ENCODE measurements around the gene UBE2C.

DNA sequence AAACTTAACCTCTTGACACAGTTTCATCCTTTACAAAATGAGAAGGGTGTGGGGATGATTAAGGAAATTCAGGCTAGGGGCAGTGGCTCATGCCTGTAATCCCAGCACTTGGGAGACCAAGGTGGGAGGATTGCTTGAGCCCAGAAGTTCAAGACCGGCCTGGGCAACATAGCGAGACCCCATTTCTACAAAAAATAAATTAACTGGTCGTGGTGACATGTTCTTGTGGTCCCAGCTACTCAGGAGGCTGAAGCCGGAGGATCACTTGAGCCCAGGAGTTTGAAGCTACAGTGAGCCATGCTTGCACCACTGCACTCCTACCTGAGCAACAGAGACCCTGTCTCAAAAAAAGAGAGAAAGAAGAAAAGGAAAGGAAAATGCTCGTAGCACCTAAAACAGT, 54.0 kb downstream of the UBE2C start:
- TF ChIP-seq CTCF (IDR thresholded peaks at IDR 0.05) (no peak), EP300 (IDR thresholded peaks at IDR 0.05) (no peak), POLR2A (IDR thresholded peaks at IDR 0.05) (no peak), POLR2AphosphoS5 (IDR thresholded peaks at IDR 0.05) (no peak)

All from suprapubic skin (tissue), 4 donors.